Measurements from ENCODE around the gene RIF1.

DNA sequence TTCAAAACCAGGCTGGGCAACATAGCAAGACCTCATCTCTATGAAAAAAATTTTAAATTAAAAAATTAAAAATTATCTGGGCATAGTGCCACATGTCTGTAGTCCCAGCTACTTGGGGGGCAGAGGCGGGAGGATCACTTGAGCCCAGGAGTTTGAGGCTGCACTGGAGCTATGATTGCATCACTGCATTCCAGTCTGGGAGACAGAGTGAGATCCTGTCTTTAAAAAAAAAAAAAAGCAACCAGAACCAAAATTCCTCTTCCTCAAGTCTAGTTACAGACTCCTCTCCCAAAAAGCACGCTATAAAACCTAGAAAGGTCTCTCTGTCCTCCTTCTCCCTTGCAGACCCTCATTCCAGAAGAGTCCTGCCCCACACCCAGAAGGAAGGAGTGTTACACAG, 28.4 kb upstream of the RIF1 start:
- TF ChIP-seq, protein P1, sequence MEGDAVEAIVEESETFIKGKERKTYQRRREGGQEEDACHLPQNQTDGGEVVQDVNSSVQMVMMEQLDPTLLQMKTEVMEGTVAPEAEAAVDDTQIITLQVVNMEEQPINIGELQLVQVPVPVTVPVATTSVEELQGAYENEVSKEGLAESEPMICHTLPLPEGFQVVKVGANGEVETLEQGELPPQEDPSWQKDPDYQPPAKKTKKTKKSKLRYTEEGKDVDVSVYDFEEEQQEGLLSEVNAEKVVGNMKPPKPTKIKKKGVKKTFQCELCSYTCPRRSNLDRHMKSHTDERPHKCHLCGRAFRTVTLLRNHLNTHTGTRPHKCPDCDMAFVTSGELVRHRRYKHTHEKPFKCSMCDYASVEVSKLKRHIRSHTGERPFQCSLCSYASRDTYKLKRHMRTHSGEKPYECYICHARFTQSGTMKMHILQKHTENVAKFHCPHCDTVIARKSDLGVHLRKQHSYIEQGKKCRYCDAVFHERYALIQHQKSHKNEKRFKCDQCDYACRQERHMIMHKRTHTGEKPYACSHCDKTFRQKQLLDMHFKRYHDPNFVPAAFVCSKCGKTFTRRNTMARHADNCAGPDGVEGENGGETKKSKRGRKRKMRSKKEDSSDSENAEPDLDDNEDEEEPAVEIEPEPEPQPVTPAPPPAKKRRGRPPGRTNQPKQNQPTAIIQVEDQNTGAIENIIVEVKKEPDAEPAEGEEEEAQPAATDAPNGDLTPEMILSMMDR (IDR thresholded peaks at IDR 0.05 in 4 of 5, conservative IDR thresholded peaks at IDR 0.05 in 1 of 5), result no peak
- no peak for TF ChIP-seq POLR2A (IDR thresholded peaks at IDR 0.05)

All from gastrocnemius medialis (tissue), 4 donors.